ENCODE measurements around the gene ASTN2.

ASTN2 gene

DNA sequence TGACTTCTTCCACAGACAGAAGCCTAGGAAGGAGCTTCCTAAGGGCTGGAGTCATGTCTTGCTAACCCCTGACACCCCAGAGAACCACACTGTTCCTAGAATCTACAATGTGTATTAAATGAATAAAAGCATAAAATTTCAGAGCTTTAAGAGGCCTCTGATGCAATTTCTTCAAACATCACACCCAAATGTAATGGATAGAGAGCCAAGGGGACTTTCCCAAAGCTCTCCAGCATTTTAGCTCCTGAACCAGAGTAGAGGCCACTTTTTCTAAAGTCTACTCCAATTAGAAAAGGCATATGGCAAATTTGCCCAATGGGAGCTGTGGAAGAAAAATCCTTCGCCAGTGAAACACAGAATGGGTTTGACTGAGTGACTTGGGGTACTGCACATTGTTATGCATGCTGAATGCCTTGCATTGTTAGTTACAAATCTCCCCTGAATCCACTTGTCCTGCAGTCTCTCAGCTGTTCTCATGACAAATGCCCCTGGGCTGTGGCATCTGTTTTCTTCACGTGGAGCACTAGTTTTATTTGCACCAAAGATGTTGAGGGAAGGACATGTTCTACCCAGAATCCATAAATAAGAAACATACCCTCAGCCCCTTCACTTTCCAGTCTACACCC is 334.0 kb downstream of the ASTN2 start:
- Histone ChIP-seq H3K4me3 (ENCODE audit: low read depth, low read length) (no peak overlapping the region), H3K27me3 (ENCODE audit: insufficient read depth, low read depth, severe bottlenecking) (no peaks in the 10 kb centered on the region), H3K27ac (no peak overlapping the region), H3K9me3 (ENCODE audit: severe bottlenecking) (no peaks in the 10 kb centered on the region), H3K36me3 (0 out of 2 replicates have a peak, but pooled peaks cover 8% of the 10 kb centered on the region)
- no peak for DNase-seq
- TF ChIP-seq, protein P1, sequence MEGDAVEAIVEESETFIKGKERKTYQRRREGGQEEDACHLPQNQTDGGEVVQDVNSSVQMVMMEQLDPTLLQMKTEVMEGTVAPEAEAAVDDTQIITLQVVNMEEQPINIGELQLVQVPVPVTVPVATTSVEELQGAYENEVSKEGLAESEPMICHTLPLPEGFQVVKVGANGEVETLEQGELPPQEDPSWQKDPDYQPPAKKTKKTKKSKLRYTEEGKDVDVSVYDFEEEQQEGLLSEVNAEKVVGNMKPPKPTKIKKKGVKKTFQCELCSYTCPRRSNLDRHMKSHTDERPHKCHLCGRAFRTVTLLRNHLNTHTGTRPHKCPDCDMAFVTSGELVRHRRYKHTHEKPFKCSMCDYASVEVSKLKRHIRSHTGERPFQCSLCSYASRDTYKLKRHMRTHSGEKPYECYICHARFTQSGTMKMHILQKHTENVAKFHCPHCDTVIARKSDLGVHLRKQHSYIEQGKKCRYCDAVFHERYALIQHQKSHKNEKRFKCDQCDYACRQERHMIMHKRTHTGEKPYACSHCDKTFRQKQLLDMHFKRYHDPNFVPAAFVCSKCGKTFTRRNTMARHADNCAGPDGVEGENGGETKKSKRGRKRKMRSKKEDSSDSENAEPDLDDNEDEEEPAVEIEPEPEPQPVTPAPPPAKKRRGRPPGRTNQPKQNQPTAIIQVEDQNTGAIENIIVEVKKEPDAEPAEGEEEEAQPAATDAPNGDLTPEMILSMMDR (IDR thresholded peaks at IDR 0.05; ENCODE audit: low read depth, low read length): no peak

DNA sequence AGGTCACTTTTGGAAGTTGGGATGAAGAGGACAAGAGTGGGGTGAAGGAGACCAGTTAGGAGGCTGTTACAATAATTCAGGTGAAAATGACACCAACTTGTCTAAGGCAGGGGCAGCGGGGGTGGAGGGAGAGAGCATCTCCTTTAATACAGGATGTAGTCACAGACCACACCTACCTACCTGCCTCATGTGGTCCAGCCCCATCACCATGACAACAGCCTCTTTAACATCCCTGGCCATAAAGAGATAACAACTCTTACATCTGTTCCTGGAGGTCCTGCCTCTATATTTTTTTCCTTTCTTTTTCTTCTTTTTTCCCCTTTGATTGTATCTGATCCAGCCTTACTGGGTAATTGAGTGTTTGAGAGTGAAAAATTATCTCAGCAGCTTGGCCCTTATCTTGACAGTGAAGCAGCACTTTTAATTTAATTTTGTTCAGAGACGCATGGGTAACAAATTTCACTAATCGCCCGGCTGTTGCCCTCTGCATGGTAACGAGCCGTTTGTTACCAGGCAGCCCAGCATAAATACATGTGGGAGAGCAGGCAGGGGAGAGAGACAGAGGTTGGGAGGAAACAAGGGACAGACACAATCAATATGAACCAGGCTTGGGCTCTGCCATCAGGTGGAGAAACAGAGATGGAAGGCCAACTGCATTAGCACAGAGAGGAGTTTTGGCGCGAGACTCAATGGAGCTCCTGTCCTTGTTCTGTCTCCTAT is 338.1 kb downstream of the ASTN2 start:
- H3K9me3 ChIP-seq (ENCODE audit: severe bottlenecking): no peaks in the 10 kb centered on the region
- no peak overlapping the region for H3K4me3 ChIP-seq (ENCODE audit: low read depth, low read length)
- peak overlapping the region; percentile 3; the same call in 1 of the 2 replicates for H3K27ac ChIP-seq
- H3K36me3 ChIP-seq: 0 out of 2 replicates have a peak, but pooled peaks cover 11% of the 10 kb centered on the region
- no peak for DNase-seq
- TF ChIP-seq, protein P1 (IDR thresholded peaks at IDR 0.05; ENCODE audit: low read depth, low read length): no peak
- H3K27me3 ChIP-seq (ENCODE audit: insufficient read depth, low read depth, severe bottlenecking): no peaks in the 10 kb centered on the region

DNA sequence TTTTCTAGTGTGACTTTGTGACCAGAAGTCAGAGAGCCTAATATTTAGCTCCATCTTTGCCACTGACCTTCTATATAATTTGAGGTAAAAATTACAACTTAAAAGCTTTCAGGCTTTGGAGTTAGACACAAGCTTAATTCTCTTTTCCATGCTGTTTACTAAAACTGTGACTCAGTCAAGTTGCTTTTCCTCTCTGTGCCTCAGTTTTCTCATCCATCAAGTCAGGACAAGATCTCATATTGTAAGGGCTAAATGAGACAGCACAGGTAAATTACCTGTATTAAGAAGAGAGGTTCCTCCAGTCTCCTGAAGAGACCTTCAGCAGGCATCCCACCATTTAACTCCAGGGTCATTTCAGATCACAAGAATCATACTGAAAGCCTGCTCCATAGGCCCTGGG is 339.2 kb downstream of the ASTN2 start:
- DNase-seq: no peak
- Histone ChIP-seq H3K36me3 (0 out of 2 replicates have a peak, but pooled peaks cover 11% of the 10 kb centered on the region), H3K4me3 (ENCODE audit: low read depth, low read length) (no peak overlapping the region), H3K27ac (peak overlapping the region; percentile 79), H3K27me3 (ENCODE audit: insufficient read depth, low read depth, severe bottlenecking) (no peaks in the 10 kb centered on the region), H3K9me3 (ENCODE audit: severe bottlenecking) (no peaks in the 10 kb centered on the region)
- TF ChIP-seq, protein P1 (IDR thresholded peaks at IDR 0.05; ENCODE audit: low read depth, low read length): no peak

DNA sequence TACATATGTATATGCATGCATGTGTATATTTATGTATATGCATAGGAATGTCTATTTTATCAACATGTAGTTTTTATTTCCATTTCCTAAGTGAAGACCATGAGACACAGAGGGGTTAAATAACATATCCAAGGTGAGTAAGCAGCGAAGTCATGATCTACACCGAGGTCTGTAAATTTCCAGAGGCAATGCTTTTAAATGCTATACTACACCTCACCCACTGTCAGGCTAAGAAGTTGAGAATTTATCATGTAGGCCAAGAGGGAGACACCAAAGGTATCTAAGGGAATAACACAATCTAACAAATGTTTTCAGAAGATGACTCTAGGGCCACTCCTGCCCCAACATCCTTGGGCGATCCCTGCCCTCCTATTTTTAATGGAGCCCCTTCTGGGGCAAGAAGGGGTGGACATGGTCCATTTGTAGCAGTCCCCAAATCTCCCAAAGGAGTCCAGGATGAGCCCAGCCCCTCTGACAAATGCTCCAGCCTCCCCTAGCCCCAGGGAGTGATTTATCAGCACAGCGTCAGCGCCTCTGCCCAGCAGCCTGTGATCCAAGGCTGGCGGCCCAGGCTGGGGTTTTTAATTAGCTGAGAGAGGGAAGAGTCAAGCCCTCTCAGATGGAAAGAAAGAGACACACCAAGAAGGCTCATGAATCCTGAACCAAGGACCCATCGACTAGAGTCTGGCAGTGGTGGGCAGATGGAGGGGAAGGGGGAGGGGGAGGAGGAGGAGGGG is 339.9 kb downstream of the ASTN2 start:
- peak; percentile 92 for DNase-seq
- peak overlapping the region; percentile 79 for H3K27ac ChIP-seq
- H3K9me3 ChIP-seq (ENCODE audit: severe bottlenecking): no peaks in the 10 kb centered on the region
- TF ChIP-seq, protein P1 (IDR thresholded peaks at IDR 0.05; ENCODE audit: low read depth, low read length): no peak
- 0 out of 2 replicates have a peak, but pooled peaks cover 11% of the 10 kb centered on the region for H3K36me3 ChIP-seq
- no peaks in the 10 kb centered on the region for H3K27me3 ChIP-seq (ENCODE audit: insufficient read depth, low read depth, severe bottlenecking)
- no peak overlapping the region for H3K4me3 ChIP-seq (ENCODE audit: low read depth, low read length)

DNA sequence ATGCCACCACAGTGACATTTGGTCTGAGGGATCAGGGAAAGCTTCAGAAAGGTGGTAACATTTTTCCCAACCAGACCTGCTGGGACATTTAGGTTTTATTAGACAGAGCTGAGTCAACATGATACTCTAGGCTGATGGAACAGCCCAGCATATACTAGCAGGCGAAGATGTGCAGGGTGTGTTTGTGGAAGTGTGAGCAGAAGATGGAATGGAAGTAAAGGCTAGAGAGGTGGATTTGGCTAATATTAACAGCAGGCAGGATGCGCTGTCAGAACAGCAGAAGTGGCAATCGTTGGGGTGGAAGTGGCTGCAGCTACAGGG is 340.6 kb downstream of the ASTN2 start:
- H3K36me3 ChIP-seq: 0 out of 2 replicates have a peak, but pooled peaks cover 5% of the 10 kb centered on the region
- TF ChIP-seq, protein P1 (IDR thresholded peaks at IDR 0.05; ENCODE audit: low read depth, low read length): no peak
- no peaks in the 10 kb centered on the region for H3K27me3 ChIP-seq (ENCODE audit: insufficient read depth, low read depth, severe bottlenecking)
- DNase-seq: no peak
- H3K9me3 ChIP-seq (ENCODE audit: severe bottlenecking): no peaks in the 10 kb centered on the region
- peak overlapping the region; percentile 40 for H3K27ac ChIP-seq
- H3K4me3 ChIP-seq (ENCODE audit: low read depth, low read length): no peak overlapping the region
